GM18858 (cell line): ENCODE data around the gene DCDC2.
A peak's percentile ranks its signal among the peaks of the same experiment; 100 is the strongest.
"Not testable (repeated sequence)": the region's sequence is repeated elsewhere in the genome, so short reads cannot be mapped to it uniquely, and the experiment has no call there.

Source experiments
- ATAC-seq: cut with Tn5 transposase; IDR thresholded peaks from one replicate; pipeline ENCODE4 v1.9.1; 2021; ENCODE audit not compliant: unreplicated experiment

The DCDC2 gene

GRCh38 chr6:24228681-24229255, 129.1 kb downstream of the DCDC2 start:
- ATAC-seq = no peak

GRCh38 chr6:24228123-24228522, 129.7 kb downstream of the DCDC2 start:
- no peak for ATAC-seq

DNA sequence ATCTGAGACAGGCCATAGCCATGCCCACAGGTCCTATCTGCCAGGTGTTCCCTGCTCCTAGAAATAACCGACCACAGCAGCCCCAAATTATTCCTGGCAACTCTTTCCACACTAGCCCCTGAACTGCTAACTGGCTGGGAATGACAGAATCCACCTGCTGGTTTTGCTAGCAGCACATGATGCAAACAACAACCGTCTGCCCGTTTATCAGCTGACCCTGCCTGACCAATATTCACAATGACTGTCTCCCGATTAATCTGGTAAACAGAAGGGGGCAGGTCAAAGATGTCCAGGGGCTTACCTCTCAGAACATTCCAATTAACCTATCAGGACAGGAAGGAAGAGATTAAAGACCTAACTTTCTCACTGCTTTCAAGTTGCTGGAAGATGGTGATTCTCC, 130.3 kb downstream of the DCDC2 start:
- no peak for ATAC-seq

DNA sequence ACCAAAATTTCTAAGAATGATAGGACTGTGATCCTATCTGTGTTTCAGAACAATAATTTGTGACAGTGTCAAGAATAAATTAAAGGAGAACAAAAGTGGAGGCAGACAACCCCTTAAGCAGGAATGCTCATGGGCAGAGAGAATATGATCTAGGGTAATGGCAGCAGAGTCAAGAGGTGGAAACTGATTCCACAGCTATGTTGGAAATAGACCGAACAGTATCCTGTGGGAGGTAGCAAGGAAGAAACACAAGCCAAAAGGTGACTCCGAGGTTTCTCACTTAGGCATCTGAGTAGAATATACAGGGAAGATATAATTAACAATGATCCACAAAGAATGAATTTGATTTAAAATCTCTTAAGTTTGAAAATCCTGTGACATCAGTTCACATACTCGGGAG, 131.3 kb downstream of the DCDC2 start:
- no peak for ATAC-seq

DNA sequence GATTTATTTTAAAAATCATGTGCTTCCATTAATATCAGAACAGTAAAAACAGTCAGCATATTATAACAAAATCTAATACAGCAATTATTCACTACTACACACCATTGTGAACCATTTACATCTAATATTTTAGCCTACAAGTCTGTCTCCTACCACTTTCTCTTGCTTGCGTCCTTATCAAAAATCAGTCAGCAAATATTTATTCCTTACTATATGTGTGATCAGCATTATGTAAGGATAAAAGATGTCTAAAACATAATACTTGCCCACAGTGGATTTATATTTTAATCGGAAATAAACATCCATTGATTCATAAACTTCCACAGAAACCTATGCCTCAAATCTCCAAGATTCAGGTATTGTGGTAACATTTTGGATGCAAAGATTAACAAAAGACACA, 132.0 kb downstream of the DCDC2 start:
- no peak for ATAC-seq

DNA sequence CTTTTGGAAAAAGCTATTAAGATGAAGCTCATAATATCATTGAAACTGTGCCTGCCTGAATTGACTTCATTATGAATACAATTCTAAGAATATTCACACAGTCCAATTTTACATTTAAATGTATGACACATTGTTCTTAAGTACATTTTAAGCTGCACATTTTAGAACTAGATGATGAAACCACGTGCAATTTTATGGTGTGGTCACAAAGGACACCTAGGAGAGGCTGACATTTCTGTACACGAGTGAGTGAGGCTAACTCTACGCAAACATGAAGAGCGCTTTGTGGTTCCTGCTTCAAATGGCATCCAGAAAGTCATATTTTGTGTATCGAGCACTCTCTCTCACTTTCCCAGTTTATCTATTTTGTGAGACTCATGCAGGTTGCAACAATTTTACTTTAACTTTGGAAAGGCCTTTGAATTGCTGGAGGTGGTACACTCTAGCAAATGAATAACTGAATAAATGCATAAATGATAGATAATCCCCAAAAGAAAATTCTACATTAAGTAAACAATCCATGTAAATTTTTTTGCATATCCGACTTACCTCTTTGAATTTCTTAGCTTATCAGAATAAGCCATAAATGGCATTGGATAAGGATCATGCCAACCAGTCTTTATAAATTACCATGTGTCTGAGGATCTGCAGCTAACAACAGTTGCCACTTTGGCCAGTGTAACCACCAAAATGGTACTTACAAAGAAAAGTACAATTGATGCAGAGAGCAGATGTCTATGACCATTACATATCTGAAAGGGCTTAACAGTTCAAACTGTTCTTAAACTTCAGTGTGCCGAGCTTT, 134.5 kb downstream of the DCDC2 start:
- no peak for ATAC-seq

- ATAC-seq = no peak
These were observed 138.2 kb downstream of the DCDC2 start for GRCh38 chr6:24219670-24220069.

DNA sequence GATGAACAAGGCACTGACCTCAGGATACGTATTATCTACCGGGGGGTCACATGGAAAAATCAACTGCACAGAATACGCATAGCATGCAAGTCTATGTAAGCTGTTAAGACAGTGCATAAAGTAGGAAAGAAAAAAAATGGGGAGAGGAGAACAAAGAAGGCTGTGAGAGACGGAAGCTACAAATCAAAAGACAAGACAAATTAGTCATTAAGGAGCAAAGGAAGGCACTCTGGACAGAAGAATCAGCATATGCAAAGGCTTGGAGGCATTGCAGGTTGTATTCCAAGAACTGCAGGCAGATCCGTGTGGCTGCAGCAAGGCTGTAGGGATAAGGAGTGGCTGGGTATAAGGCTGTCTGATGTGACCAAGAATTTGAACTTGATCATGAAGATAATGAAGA, 142.9 kb downstream of the DCDC2 start:
- no peak for ATAC-seq

DNA sequence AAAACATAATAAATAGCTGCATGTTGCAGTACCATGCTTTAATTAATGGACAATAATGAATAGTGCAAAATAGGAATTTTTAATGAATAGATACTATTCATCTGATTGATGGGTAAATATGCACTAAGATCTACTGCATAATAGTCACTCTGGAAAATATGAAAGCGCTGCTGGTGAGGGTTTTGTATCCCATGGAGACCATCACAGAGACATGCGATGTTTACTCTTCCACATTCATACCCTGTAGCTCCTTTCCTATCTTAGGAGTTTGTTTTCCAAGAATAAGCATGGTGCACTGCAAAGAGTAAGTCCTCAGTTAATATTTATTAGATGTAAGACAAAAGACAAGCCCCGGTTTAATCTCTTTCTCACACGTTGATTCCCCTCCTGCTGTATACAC, 150.4 kb downstream of the DCDC2 start:
- no peak for ATAC-seq

DNA sequence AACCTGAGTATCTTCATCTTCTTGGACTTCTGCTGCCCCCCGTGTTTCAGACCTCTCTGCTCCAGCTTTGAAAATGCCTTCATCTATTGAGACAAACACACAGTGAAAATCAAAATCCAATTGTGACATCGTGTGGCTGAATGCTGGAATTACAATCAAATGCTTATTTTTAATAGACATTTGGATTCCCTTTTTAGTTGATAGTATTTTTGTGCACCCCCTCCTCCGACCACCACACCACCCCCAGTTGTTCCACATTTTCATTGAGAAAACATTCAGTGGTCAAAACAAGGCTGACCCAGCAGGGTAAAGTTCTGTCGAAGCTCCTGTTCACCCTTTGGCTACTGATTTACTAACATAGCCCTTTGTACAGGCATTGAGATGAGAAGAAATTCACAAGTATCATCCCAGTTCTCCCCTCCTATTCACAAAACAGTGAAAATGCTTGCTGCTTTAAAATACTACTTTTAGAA, 152.8 kb downstream of the DCDC2 start:
- peak; percentile 71 for ATAC-seq

GRCh38 chr6:24204113-24204512, 153.7 kb downstream of the DCDC2 start:
- not testable (repeated sequence) for ATAC-seq

DNA sequence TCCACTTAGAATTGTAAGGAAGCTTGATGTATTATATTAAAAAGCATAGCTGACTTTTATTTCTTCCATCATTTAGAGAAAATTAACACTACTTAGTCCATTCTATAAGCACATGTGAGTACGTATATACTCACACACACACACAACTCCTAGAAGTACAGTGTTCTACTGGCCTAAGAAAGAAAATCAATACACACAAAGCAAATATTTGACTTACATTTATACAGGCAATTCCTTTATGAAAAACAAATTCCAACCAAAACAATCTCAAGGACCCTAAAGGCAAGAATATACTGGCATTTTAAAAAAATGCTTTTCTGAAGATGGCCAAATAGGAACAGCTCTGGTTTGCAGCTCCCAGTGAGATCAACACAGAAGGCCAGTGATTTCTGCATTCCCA, 160.0 kb downstream of the DCDC2 start:
- ATAC-seq = no peak

DNA sequence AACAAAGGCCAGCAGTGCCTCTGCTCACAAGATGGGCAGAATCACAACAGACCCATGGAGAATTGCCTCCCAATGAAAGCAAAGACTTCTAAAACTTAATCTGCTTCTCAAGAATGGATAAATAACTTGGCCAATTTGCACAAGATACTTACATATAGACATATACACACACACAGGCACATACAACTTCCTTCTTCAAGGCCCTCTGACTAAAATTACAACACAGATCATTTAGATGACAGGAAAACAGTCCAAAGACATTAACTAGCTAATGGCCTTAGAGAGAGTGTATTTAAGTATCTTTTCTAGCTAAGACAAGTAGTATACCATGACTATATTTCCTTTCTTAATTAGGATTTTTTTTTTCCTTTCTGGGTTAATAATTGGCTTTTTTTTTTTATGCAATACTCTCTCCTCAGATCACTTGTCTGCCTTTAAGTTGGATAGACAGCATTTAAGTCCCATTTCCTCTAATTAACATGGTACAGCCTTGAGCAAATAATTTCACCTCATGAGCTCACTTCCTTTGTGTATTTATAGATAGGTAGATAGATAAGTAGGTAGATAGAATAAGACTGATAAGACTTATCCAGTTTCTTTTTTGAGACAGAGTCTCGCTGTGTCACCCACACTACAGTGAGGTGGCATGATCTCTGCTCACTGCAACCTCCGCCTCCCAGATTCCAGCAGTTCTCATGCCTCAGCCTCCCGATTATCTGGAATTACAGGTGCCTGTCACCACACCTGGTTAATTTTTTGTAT, 161.8 kb downstream of the DCDC2 start:
- ATAC-seq = no peak

- ATAC-seq = no peak
These were observed 162.7 kb downstream of the DCDC2 start for GRCh38 chr6:24194978-24195700.

GRCh38 chr6:24193364-24193763, 164.5 kb downstream of the DCDC2 start:
- ATAC-seq = no peak

- no peak for ATAC-seq
These were observed 166.5 kb downstream of the DCDC2 start for GRCh38 chr6:24191346-24191745.

- no peak for ATAC-seq
These were observed 169.2 kb downstream of the DCDC2 start for GRCh38 chr6:24188578-24189080.

DNA sequence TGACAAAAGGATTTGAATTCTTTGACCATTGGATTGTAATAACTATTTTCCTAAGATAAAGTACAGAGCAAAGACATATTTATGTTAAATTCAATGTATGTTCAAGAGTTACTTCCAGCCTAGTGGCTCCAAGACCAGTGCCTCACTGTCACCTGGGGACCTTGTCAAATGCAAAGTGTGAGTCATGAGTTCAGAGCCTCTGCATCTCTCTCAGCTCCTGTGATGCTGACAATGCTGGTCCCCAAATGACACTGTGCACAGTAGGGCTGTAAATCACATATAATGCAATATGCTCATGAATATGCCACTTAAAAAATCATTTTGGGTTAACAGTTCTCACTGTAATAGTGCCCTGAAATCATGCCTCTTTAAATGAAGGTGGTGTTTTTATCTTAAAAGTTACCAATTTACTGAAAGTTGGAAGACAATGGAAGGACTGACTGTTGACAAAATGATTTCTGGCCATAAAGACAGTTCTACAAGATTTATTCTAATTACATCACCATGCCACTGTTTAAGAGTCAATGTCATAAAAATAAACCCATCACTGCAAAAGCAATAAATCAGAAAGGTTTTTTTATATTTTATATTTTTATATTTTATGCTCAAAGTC, 169.8 kb downstream of the DCDC2 start:
- no peak for ATAC-seq

GRCh38 chr6:24186349-24186748, 171.5 kb downstream of the DCDC2 start:
- no peak for ATAC-seq

DNA sequence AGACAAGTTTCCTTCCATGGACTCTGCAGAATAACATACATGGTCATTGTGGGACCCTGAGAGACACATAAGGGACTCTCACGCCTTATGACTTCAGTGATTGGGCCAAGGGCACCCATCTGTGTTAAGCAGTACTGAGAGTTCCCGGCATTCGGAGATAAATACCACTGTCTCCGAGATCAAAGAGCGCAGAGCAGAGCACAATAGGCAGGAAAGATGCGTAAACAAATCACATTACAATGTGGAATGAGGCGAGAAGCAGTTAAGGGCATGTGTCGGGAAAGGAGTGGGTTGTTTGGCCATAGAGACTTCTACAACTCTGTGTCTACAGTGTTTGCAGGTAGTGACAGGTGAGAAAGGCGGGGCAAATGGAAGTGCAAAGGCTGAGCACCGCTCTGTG, 174.3 kb downstream of the DCDC2 start:
- ATAC-seq = no peak

- no peak for ATAC-seq
These were observed 200.0 kb downstream of the DCDC2 start for GRCh38 chr6:24157886-24158285.
